COLO668 (cell line): Measurements from ENCODE around the gene DCBLD1.
"Not testable (repeated sequence)": the region's sequence is repeated elsewhere in the genome, so short reads cannot be mapped to it uniquely, and the experiment has no call there.

Experiments
- DNase-seq: peaks from one replicate; lab custom pipeline; 2025; ENCODE audit not compliant: unreplicated experiment; lab: John Stamatoyannopoulos, UW

The DCBLD1 gene

DNA sequence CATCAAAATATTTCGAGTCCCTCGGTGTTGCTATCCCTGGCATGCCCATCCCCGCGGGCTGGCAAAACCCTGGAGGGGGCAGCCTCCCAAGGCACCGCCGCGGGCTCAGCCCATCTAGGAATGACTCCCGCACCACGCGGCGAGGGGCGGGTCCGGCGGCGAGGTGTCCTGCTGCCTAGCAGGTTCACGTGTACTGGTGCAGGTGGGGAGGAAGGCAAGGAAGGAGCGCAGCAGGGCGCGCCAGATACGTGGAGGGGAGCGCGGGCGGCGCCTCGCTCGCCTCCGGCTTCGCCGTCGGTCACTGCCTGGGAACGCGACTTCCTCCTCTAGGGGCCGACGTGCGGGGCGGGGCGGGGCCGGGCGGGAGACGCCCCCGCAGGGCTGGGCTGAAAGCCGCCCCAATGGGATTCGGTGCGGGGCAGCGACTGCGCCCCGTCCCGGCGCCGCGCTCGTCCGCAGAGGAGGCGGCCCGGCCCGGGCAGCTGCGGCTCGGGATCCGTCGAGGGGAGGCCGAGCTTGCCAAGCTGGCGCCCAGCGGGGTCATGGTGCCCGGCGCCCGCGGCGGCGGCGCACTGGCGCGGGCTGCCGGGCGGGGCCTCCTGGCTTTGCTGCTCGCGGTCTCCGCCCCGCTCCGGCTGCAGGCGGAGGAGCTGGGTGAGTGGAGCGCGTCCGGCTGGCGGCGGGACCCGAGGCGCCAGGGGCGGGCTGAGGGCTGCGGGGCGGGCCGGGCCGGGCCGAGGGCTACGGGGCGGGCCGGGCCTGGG lies at the start of gene DCBLD1:
Gene DCBLD1 (plus strand): TSS at position 435 of the 764 bp plus-strand sequence. CDS start 108 bp downstream, at position 543.
- DNase-seq, result peak; percentile 79

DNA sequence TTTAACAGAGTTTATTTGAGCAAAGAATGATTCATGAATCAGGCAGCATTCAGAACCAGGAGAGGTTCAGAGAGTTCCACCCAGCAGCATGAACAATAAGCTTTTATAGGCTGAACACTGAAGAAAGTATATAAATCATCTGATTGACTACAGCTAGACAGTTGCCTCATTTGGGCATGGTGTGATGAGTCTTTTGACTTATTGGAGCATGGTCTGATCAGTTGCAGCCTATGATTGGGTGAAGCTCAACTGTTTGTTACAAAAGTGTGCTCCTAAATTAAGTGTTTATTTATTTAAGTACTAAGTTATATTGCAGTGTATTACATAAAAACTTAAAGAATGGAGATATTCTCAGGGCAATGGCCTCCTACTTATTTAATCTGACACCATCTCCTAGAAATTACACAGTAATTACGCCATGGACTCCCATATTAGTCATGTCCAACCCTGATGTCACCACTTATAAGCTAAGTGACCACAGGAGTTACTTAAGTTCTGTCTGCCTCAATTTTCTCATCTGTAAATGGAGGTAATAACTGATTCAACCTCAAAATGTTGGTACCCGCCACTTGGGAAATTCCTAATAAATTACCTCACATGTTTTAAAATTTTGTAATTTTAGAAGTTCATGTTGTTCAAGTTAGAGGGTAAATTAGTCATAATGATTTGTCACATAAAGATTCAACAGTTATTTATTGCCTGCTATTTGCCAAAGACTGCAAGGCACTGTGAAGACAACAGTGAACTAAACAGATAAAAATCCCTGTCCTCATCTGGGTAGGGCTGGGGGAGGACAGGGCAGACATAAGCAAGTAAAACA lies 41.6 kb upstream of the DCBLD1 start:
- no peak for DNase-seq

DNA sequence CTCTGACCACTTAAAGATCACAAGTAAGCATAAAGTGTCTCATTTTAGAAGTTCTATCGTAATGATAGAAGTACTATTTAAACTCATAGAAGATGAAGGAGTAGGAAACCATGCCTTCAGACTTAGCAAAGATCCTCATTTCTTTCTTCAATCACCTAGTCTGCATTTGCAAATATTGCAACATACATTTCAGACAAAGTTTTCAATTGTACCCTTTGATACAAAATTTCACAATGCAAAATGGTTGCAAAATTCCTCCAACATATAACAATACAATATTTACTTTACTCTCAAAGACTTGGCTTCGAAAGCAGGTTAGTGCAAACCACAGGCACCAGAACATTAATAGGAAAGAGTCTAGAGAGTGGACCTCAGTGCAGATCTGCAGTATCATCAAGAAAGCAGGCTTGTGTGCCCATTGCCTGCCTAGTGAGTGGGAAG lies 40.6 kb upstream of the DCBLD1 start:
- no peak for DNase-seq

DNA sequence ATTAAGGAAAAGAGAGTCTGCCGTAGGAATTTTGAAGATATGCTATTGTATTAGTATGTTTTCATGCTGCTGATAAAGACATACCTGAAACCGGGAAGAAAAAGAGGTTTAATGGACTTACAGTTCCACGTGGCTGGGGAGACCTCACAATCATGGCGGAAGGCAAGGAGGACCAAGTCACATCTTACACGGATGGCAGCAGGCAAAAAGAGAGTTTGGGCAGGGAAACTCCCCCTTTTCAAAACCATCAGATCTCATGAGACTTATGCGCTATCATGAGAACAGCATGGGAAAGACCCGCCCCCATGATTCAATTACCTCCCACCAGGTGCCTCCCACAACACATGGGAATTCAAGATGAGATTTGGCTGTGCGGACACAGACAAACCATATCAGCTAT lies 40.2 kb upstream of the DCBLD1 start:
- not testable (repeated sequence) for DNase-seq

DNA sequence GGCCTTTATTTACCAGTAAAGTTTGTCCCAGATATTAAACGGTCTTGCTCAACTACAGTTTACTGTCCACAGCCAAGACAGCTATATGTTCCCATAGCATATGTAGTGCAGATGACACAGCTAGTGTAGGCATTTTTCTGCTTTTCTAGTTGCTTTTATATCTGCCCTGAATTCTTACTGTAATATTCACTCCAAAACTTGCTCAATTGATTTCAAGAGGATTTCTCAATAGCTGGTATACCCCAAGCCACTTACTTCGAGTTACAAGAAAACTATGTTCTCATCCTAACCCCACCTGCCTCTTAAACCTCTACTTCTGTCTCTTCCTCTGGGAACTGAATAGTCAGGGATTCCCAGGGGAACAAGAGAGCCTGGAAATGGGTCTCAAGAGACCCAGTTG lies 37.9 kb upstream of the DCBLD1 start:
- DNase-seq, result no peak

DNA sequence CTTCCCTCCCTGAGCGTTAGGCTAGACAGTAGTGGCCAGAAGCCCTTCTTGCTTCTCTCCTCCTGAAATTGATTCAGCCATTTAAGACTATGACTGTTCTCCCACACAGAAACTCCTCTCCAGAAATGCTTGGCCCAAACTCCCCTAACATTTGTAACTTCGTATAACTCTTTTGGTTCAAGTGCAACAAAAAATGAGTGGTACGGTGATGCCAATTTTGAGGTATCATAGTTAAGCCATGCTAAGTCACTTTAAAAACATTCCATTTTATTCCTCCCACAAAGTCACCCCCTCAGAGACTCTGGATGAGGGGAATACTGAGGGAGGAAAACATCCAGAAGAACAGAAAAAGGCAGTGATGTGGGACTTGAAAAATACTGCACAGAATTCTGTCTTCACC lies 35.6 kb upstream of the DCBLD1 start:
- no peak for DNase-seq

DNA sequence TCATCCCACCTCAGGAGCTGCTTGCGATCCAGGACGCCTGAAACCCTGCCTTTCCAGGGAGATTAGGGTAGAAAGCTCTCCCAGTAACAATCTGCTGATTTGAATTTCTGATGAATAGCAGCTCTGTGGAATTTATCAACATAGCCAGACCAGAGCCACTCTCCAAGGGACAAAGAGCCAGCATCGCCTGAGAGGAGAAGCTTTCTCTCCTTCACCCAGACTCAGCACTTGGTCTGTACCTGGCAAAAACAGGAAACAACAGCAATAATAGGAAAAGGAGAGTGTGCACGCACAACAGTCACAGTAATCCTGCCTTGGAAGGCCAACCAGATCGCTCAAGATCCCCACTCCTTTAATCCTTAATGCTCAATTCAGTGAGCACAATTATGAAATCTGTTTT lies 34.5 kb upstream of the DCBLD1 start:
- no peak for DNase-seq

DNA sequence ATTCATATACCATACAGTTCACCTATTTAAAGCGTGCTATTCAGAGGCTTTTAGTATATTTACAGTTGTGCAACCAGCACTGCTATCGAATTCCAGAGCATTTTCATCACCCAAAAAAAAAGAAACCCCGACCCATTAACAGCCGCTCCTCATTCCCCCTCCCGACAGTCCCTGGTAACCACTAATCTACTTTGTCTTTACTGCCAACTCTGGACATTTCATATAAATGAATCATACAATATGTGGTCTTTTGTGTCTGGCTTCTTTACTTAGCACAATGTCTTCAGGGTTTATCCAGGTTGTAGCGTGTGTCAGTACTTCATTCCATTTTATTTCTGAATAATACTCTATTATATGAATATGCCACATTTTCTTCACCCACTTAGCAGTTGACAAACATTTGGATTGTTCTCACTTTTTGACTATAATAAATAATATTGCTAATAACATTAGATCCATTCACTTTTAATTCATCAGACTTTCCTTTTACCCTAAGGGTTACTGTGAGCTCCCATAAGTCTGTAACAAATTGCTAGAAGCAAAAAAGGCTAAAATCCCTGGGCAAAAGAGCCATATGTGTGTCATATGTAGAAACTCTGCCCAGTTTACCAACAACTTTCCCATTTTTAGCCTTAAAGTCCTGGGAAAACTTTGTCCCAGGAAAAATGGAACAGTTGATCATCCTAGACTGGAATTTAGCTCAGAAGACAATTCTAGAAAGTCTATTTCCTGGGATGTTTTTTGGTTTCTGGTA lies 33.6 kb upstream of the DCBLD1 start:
- DNase-seq, result no peak

DNA sequence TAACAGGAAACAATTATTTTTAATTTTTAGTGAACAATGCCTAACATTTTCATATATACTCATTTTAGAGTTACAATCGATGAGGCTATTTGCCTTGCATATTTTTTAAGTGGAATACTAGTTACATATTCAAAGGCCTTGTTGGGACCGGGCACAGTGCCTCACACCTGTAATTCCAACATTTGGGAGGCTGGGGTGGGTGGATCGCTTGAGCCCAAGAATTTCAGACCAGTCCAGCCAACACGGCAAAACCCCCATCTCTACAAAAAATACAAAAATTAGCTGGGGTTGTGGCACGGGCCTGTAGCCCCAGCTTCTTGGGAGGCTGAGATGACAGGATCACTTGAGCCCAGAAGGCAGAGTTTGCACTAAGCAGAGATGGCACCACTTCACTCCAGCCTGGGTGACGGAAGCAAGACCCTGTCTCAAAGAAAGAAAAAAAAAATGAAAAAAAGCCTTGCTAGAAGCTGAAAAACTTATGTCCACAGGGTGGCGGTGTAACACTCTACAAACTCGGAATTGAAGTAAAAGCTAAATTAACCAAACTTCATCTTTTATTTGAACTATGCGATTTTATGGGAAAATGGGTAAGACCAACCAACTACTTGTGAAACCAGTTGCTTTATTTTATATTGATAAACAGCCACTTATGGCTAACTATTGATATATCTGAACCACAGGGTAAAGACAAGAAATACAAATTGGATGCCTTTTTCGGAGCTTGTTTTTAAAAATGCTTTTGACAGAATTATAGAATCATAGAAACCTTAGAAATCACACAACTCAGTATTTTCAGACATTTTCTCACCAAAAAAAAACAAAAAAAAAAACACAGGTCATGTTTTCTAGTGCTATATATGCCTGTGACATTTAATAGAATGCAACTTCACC lies 32.7 kb upstream of the DCBLD1 start:
- peak; percentile 11 for DNase-seq

DNA sequence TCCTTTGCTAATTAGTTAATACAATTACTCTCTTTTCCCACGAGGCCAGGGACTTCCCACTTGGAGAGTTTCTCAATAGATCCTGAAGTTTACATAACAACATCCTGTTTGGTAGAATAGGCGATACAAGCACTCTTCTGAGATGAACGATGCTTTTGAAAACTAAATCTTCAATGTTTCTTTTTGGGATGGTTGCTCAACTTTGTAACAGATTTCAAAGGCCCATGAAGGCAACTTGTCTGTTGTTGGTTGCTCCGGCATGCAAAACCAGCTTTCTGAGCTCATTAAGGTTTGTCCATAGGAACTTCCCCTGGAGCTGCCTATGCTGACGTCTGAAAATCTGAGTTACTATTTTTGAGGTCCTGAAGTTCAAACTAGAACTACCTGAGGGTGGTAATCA lies 30.8 kb upstream of the DCBLD1 start:
- DNase-seq, result no peak

DNA sequence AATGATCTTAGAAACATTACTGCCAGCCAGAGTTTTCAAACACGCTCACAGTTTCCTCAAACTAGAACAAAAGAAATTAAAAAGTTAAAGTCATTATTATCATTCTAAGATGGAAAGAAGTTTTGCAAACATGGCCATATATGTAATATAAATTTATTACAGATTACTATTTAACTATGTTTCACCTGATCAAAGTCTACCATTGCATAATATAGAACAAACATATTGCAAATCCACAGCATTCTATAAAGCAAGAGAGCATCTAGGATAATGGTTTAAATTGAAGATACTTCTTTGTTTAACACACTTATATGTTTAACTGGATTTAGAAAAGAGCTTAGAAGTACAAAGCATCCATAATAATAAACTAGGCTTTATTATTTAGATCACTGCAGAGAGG lies 26.2 kb upstream of the DCBLD1 start:
- no peak for DNase-seq

DNA sequence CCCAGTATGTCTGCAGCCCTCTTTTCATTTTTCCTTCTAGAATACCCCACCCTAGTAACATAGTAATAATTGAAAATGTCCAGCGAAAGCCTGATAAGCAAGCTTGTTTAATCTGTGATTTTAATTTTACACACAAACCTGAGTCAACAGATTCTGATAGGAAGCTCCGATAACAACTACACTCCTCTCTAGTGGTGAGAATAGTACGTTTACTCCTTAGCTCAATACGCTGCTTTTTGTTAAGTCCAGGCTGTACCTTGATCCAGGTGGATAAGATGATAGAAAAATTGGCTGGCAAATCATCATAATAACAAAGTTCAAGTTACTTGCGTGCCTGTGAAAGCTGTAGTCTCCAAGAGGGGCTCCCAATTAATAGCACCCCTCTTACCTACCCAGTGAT lies 25.5 kb upstream of the DCBLD1 start:
- DNase-seq, result no peak

DNA sequence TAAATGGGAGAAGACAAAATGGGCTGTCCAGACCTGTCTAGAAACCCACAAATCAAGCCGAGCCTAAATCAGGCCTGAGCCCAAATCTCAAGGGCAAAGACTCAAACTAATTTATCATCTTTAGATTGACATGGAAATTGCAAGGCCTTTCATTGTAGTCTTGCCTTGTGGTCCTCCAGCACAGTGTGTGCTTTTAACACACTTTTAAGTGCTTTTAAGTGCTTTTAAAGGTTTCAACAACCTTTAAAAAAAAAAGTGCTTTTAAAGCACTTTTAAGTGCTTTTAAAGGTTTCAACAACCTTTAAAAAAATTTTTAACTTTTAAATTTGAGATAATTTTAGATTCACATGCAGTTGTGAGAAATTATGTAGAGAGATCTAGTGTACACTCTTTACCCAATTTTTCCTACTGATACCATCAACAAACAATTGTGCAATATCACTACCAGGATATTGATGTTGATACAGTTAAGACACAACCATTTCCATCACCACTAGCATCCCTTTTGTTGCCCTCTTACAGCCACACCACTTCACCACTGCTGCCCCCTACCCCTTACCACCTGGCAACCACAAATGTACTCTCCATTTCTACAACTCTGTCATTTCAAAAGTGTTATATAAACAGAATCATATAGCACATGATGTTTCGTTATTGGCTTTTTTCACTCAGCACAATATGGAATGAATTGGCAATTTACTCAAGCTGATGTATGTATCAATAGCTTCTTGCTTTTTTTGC lies 23.1 kb upstream of the DCBLD1 start:
- DNase-seq, result no peak

DNA sequence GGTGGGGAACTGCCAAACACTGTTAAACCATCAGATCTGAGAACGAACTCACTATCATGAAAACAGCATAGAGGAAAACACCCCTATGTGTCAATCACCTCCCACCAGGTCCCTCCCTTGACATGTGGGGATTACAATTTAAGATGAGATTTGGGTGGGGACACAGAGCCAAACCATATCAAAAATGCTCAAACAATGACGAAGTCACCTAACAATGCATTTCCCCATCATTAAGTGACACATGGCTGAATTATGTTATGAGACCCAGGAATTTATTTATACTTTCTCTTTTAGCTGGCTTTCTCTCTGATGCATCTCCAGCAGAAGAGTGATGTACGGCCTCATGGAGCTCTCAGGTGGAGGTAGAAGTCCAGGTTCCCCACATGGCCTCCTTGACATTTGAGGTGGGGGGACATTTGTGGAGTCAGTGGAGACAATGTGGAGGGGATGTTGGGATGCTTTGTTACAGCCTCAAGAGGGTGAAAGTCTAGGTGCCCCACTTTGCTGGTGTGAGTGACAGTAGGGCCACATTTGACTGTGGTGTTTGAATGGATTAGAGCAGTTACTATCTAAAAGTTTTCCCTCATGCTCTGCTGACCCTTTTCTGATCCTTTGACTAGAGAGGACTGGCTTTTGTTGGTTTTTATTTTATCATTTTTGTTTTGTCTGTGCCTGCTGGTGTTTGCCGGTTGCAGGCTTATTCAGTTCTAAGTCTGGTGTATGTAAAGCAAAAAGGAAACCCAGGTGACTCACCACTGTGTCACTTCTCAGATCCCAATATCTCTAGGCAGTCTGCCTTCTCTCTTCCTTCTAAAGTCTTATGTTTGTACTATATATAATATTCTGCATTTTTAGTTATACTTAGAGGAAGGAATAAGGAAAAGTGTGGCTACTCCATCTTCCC lies 18.5 kb upstream of the DCBLD1 start:
- no peak for DNase-seq

DNA sequence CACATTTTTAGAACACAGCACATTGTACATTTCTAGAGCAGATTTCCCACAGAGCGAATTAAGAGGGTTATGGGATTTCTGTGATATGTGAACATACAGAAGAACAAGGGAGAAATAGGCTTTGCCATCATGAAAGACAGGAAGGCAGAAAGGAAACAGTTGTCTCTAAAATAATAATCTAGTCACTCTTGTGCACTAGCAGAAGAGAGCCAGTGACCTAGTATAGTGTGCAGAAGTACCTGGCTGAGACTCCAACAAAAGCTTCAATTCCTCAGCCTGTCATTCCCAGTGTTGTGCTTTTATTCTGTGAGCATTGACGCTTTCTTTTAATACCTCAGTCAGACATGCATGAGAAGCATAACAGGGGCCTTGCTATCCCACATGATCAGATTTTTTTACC lies 17.8 kb upstream of the DCBLD1 start:
- no peak for DNase-seq

DNA sequence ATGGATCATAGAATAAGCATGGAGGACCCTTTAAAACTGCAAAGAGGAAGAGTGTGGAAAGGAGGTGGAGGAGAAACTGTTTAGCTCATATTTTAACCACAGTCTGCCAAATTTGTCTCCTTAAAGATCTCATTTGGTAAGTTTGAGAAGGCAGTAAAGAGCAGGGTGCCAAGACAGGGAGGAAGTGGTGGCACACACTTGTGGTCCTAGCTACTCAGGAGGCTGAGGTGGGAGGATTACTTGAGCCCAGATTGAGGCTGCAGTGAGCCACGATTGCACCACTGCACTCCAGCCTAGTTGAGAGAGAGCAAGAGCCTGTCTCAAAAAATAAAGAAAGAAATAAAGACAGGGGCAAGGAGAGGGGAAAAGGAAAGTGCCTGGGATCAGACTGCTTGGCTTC lies 16.8 kb upstream of the DCBLD1 start:
- no peak for DNase-seq

DNA sequence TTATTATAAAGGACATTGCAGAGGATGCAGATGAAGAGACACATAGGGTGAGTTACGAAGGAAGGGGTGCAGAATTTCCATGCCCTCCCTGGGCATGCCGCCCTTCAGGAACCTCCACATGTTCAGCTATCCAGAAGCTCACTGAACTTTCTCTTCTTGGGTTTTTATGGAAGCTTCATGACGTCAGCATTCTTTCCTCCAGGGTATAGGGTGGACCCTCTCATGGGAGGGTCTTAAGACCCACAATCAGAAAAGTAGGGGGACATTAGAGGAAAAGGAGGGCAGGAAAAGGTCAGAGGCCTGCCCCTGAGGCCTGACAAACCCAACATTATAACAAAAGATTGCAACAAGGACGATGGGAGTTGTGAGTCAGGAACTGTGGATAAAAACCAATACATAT lies 14.6 kb upstream of the DCBLD1 start:
- DNase-seq, result no peak

DNA sequence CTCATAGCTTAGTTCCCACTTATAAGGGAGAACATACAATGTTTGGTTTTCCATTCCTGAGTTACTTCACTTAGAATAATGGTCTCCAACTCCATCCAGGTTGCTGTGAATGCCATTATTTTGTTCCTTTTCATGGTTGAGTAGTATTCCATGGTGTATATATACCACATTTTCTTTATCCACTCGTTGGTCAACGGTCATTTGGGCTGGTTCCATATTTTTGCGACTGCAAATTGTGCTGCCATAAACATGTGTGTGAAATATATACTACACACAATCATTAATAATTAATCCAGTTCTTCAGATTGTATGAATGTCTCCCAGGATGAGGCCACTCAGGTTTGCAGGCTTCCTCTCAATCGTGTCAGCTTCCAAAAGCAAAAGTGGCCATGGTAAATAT lies 13.9 kb upstream of the DCBLD1 start:
- not testable (repeated sequence) for DNase-seq

DNA sequence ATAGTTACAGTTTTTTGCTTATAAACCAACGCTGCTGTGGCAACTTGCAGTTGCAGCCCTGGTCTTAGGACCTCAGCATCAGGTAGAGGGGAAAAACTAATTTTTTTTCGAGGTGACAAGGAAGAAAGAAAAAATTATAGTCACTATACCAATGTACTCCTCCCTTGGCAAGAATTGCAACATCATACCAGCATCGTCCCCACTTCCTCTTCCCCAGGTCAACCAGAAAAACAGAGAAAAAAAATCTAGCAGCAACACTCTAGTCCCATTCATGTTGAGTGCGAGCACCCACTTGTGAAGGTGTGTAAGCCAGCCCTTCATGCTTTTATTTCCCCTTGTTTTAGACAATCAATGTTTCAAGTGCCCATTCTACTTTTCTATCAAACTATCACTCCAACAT lies 13.1 kb upstream of the DCBLD1 start:
- DNase-seq, result no peak
